Measurements from ENCODE around the gene ROR2. TPM values are rescaled to one million over a fixed set of nuclear protein-coding genes. Genes with fewer than 3 reads are reported as not detected.

ROR2 gene
- total and polyA plus RNA-seq, 2 of the 13 experiments (the other 11 are each of a cell fraction or from before 2014, with no cell fraction given), result not detected

DNA sequence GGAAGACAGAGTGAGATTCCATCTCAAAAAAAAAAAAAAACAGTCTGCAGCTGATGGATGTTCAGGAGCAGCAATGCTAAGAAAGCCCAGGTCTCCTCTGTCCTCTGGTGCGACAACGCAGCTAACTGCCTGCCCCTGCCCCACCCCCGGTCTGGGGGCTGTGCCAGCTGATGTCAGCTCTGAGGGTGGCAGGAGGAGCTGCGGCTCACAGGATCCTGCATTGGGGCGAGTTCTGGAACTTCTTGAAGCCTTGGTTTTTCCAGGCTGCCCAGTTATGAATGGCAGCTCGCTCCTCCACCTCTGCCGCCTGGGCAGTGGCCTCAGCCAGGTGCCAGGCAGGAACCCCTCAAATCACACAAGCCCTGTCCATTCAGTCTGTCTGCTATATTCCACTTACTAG, 113.5 kb downstream of the ROR2 start (continued):
- TF ChIP-seq, protein P1, sequence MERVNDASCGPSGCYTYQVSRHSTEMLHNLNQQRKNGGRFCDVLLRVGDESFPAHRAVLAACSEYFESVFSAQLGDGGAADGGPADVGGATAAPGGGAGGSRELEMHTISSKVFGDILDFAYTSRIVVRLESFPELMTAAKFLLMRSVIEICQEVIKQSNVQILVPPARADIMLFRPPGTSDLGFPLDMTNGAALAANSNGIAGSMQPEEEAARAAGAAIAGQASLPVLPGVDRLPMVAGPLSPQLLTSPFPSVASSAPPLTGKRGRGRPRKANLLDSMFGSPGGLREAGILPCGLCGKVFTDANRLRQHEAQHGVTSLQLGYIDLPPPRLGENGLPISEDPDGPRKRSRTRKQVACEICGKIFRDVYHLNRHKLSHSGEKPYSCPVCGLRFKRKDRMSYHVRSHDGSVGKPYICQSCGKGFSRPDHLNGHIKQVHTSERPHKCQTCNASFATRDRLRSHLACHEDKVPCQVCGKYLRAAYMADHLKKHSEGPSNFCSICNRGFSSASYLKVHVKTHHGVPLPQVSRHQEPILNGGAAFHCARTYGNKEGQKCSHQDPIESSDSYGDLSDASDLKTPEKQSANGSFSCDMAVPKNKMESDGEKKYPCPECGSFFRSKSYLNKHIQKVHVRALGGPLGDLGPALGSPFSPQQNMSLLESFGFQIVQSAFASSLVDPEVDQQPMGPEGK (CRISPR knock-in tag; IDR thresholded peaks at IDR 0.05), result no peak
- no peak for TF ChIP-seq ZNF333 (CRISPR knock-in tag; IDR thresholded peaks at IDR 0.05; ENCODE audit: borderline replicate concordance)
- TF ChIP-seq SP4 (CRISPR knock-in tag; IDR thresholded peaks at IDR 0.05), result no peak
- no peak for TF ChIP-seq ZNF720 (CRISPR knock-in tag; IDR thresholded peaks at IDR 0.05)
- TF ChIP-seq ARNTL (CRISPR knock-in tag; IDR thresholded peaks at IDR 0.05), result no peak
- TF ChIP-seq ZNF552 (CRISPR knock-in tag; IDR thresholded peaks at IDR 0.05; ENCODE audit: borderline replicate concordance), result no peak
- TF ChIP-seq, protein P2, sequence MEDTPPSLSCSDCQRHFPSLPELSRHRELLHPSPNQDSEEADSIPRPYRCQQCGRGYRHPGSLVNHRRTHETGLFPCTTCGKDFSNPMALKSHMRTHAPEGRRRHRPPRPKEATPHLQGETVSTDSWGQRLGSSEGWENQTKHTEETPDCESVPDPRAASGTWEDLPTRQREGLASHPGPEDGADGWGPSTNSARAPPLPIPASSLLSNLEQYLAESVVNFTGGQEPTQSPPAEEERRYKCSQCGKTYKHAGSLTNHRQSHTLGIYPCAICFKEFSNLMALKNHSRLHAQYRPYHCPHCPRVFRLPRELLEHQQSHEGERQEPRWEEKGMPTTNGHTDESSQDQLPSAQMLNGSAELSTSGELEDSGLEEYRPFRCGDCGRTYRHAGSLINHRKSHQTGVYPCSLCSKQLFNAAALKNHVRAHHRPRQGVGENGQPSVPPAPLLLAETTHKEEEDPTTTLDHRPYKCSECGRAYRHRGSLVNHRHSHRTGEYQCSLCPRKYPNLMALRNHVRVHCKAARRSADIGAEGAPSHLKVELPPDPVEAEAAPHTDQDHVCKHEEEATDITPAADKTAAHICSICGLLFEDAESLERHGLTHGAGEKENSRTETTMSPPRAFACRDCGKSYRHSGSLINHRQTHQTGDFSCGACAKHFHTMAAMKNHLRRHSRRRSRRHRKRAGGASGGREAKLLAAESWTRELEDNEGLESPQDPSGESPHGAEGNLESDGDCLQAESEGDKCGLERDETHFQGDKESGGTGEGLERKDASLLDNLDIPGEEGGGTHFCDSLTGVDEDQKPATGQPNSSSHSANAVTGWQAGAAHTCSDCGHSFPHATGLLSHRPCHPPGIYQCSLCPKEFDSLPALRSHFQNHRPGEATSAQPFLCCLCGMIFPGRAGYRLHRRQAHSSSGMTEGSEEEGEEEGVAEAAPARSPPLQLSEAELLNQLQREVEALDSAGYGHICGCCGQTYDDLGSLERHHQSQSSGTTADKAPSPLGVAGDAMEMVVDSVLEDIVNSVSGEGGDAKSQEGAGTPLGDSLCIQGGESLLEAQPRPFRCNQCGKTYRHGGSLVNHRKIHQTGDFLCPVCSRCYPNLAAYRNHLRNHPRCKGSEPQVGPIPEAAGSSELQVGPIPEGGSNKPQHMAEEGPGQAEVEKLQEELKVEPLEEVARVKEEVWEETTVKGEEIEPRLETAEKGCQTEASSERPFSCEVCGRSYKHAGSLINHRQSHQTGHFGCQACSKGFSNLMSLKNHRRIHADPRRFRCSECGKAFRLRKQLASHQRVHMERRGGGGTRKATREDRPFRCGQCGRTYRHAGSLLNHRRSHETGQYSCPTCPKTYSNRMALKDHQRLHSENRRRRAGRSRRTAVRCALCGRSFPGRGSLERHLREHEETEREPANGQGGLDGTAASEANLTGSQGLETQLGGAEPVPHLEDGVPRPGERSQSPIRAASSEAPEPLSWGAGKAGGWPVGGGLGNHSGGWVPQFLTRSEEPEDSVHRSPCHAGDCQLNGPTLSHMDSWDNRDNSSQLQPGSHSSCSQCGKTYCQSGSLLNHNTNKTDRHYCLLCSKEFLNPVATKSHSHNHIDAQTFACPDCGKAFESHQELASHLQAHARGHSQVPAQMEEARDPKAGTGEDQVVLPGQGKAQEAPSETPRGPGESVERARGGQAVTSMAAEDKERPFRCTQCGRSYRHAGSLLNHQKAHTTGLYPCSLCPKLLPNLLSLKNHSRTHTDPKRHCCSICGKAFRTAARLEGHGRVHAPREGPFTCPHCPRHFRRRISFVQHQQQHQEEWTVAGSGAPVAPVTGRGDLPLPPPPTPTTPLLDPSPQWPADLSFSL (CRISPR knock-in tag; IDR thresholded peaks at IDR 0.05), result no peak
